GM12878 (cell line): ENCODE results near the gene KIF22. TPM values are rescaled to one million over a fixed set of nuclear protein-coding genes. Genes with fewer than 3 reads are reported as not detected.

Experiments used
- ATF3 ChIP-seq: IDR thresholded peaks from 2 replicates; pipeline ENCODE4 v1.6.1; 2011; ENCODE audit warnings: low read depth, mild to moderate bottlenecking, low read length, moderate library complexity, borderline replicate concordance; ENCODE audit errors: extremely low read depth
- BHLHE40 ChIP-seq, 2 experiments: fragments of 450-650 bp in 1 of 2; IDR thresholded peaks; 2 replicates each; pipeline ENCODE4 v1.6.1; 2011 to 2017; ENCODE audit warnings: low read depth in 2 of 2, borderline replicate concordance in 1 of 2, improper control_type of control experiment in 1 of 2, low read length in 1 of 2, mild to moderate bottlenecking in 1 of 2
- CTCF ChIP-seq, 3 experiments: IDR thresholded peaks in 2 of 3; conservative IDR thresholded peaks in 1 of 3; 2 replicates each; pipeline ENCODE4 v1.5.1; 2011; ENCODE audit warnings: low read depth in 3 of 3, low read length in 3 of 3, mild to moderate bottlenecking in 3 of 3, control low read depth in 2 of 3, moderate library complexity in 2 of 3, inconsistent platforms in 1 of 3, mixed read lengths in 1 of 3; ENCODE audit not compliant: control insufficient read depth in 2 of 3, insufficient read depth in 1 of 3; ENCODE audit errors: extremely low read depth in 1 of 3
- ELK1 ChIP-seq: IDR thresholded peaks from 2 replicates; pipeline ENCODE4 v1.6.1; 2012; ENCODE audit warnings: low read depth, low read length, improper control_type of control experiment
- KLF5 ChIP-seq: fragments of 450-650 bp; IDR thresholded peaks from 2 replicates; pipeline ENCODE4 v1.6.1; 2014; ENCODE audit warnings: mild to moderate bottlenecking; ENCODE audit not compliant: partially characterized antibody
- MEF2A ChIP-seq: IDR thresholded peaks from 2 replicates; pipeline ENCODE4 v1.6.1; 2011; ENCODE audit warnings: low read depth, mild to moderate bottlenecking, low read length, moderate library complexity; ENCODE audit not compliant: insufficient read depth
- MEF2B ChIP-seq: fragments of 450-650 bp; IDR thresholded peaks from 2 replicates; pipeline ENCODE4 v1.6.1; 2018; ENCODE audit warnings: mild to moderate bottlenecking, moderate library complexity; ENCODE audit not compliant: partially characterized antibody, poor library complexity, severe bottlenecking
- NBN ChIP-seq: fragments of 450-650 bp; IDR thresholded peaks from 2 replicates; pipeline ENCODE4 v1.6.1; 2016
- NR2C2 ChIP-seq: IDR thresholded peaks from 2 replicates; pipeline ENCODE4 v1.6.1; 2011; ENCODE audit warnings: borderline replicate concordance, low read depth; ENCODE audit not compliant: control insufficient read depth, insufficient read length
- NR2F1 ChIP-seq: fragments of 450-650 bp; conservative IDR thresholded peaks from 2 replicates; pipeline ENCODE4 v1.6.1; 2017; ENCODE audit warnings: mild to moderate bottlenecking
- PAX8 ChIP-seq: fragments of 450-650 bp; IDR thresholded peaks from 2 replicates; pipeline ENCODE4 v1.6.1; 2017; ENCODE audit warnings: mild to moderate bottlenecking, moderate library complexity
- PBX3 ChIP-seq: IDR thresholded peaks from 2 replicates; pipeline ENCODE4 v1.6.1; 2011; ENCODE audit warnings: mild to moderate bottlenecking, low read depth, low read length, moderate library complexity; ENCODE audit not compliant: insufficient replicate concordance
- POU2F2 ChIP-seq: IDR thresholded peaks from 3 replicates; pipeline ENCODE4 v1.6.1; 2011; ENCODE audit warnings: low read depth, mild to moderate bottlenecking, low read length, borderline replicate concordance
- RAD51 ChIP-seq: fragments of 450-650 bp; IDR thresholded peaks from 2 replicates; pipeline ENCODE4 v1.6.1; 2016; ENCODE audit warnings: moderate library complexity, mild to moderate bottlenecking, inconsistent platforms
- RBBP5 ChIP-seq: fragments of 200-600 bp; sonication (generic); conservative IDR thresholded peaks from 2 replicates; pipeline ENCODE4 v1.6.1; 2016
- SMC3 ChIP-seq: IDR thresholded peaks from 2 replicates; pipeline ENCODE4 v1.6.1; 2011; ENCODE audit warnings: low read length, improper control_type of control experiment, borderline replicate concordance
- TAF1 ChIP-seq: IDR thresholded peaks from 2 replicates; pipeline ENCODE4 v1.6.1; 2011; ENCODE audit warnings: mild to moderate bottlenecking, low read depth, low read length, borderline replicate concordance
- TCF12 ChIP-seq: IDR thresholded peaks from 2 replicates; pipeline ENCODE4 v1.6.1; 2011; ENCODE audit warnings: low read depth, mild to moderate bottlenecking, low read length
- YBX1 ChIP-seq: fragments of 450-650 bp; IDR thresholded peaks from 2 replicates; pipeline ENCODE4 v1.6.1; 2016; ENCODE audit warnings: antibody characterized with exemption
- YY1 ChIP-seq: IDR thresholded peaks from 2 replicates; pipeline ENCODE4 v1.6.1; 2011; ENCODE audit warnings: low read depth, mild to moderate bottlenecking, low read length
- ZBTB11 ChIP-seq: fragments of 450-650 bp; formaldehyde crosslinking; IDR thresholded peaks from 2 replicates; pipeline ENCODE4 v1.5.0; 2022; ENCODE audit warnings: mild to moderate bottlenecking, missing genetic modification characterization
- ZZZ3 ChIP-seq: IDR thresholded peaks from 2 replicates; pipeline ENCODE4 v1.6.1; 2011; ENCODE audit warnings: low read depth; ENCODE audit not compliant: control insufficient read depth, insufficient read length
- polyA plus RNA-seq, 11 experiments: library from polyadenylated mRNA; depleted of rRNA in 4 of 11; unstranded in 6 of 11; stranded (reverse) in 5 of 11; fragments of >200 nt; fragmentation: Nextera tagmentation in 4 of 11; fragmentation: Illumina TruSeq in 1 of 11; extraction: Ambion mirVana in 4 of 11; extraction: Trizol in 1 of 11; gene quantifications; 1 replicate in 1 of 11; 2 replicates in 10 of 11; pipeline versions ENCODE4 v1.2.1 to v1.2.3, GENCODE V29; 2011 to 2016; ENCODE audit warnings: inconsistent platforms in 2 of 11, missing spikeins in 2 of 11, low read depth in 1 of 11
- total RNA-seq, 4 experiments: library from RNA; depleted of rRNA in 3 of 4; stranded (reverse); fragments of >200 nt in 3 of 4; fragmentation: Illumina TruSeq in 1 of 4; extraction: Trizol in 1 of 4; gene quantifications; 2 replicates each; pipeline versions ENCODE4 v1.2.1 to v1.2.3, GENCODE V29; 2013 to 2021

Gene KIF22
- total and polyA plus RNA-seq, 10 of the 15 experiments (the other 5 are each of a cell fraction or from before 2014, with no cell fraction given), result 7.6 to 158 (median 132) TPM

GRCh38 chr16:29807426-29808218 is 17.1 kb downstream of the KIF22 start (continued):
- TF ChIP-seq ZBTB11 (CRISPR knock-in tag), result no peak
- TF ChIP-seq BHLHE40 (IDR thresholded peaks at IDR 0.05; ENCODE audit: borderline replicate concordance in 1 of 2, low read depth in 2 of 2, low read length in 1 of 2), result peak; percentile 84 to 92
- TF ChIP-seq TAF1, result 0 out of 2 replicates have a peak, but pooled peaks have one; percentile 15
- no peak for TF ChIP-seq ELK1
- peak; percentile 53 for TF ChIP-seq MEF2B
- 0 out of 2 replicates have a peak, but pooled peaks have one; percentile 37 for TF ChIP-seq YY1
- peak; percentile 27; the same call in 1 of the 2 replicates for TF ChIP-seq SMC3
- peak; percentile 83 for TF ChIP-seq NBN
- peak; percentile 66 for TF ChIP-seq RAD51
- TF ChIP-seq NR2C2, result no peak
- no peak for TF ChIP-seq POU2F2
- peak; percentile 42; the same call in 1 of the 2 replicates for TF ChIP-seq TCF12
- TF ChIP-seq NR2F1, result no peak
- no peak for TF ChIP-seq PAX8
- TF ChIP-seq CTCF (IDR thresholded peaks at IDR 0.05 in 2 of 3, conservative IDR thresholded peaks at IDR 0.05 in 1 of 3; ENCODE audit: control insufficient read depth in 2 of 3, extremely low read depth in 1 of 3, insufficient read depth in 1 of 3, low read depth in 3 of 3, low read length in 3 of 3), result peak; percentile 58 to 72 (median 68)
- no peak for TF ChIP-seq YBX1
- TF ChIP-seq ZZZ3, result no peak
- TF ChIP-seq MEF2A, result no peak
- no peak for TF ChIP-seq PBX3
- peak; percentile 19 for TF ChIP-seq KLF5
- TF ChIP-seq RBBP5, result no peak
- no peak for TF ChIP-seq ATF3
